HepG2 (cell line): ENCODE data around the gene SLC25A14. TPM values are rescaled to one million over a fixed set of nuclear protein-coding genes. Genes with fewer than 3 reads are reported as not detected.
"Not testable (repeated sequence)": the region's sequence is repeated elsewhere in the genome, so short reads cannot be mapped to it uniquely, and the experiment has no call there.

ENCODE experiments used
- ATAC-seq: fragments of 200-7000 bp; cut with Tn5 transposase; 3 replicates; pipeline ENCODE4 v1.9.1; 2020; ENCODE audit warnings: mild to moderate bottlenecking, moderate library complexity
- BruUV-seq: library from RNA; stranded (reverse); fragments of 400-500 nt; replicated peaks from 2 replicates; lab custom pipeline; 2021; lab: Mats Ljungman, UMichigan
- CTCF ChIA-PET: fragments of 300-600 bp; formaldehyde crosslinking; extraction: SDS; loops from one replicate; lab custom pipeline; 2021; ENCODE audit warnings: low total read pairs, inconsistent platforms, low intra/inter-chr PET ratio; lab: Yijun Ruan, JAX
- POLR2A ChIA-PET: fragments of 350-600 bp; sonication (Branson Sonifier 250); formaldehyde crosslinking; loops from one replicate; lab custom pipeline; 2020; ENCODE audit warnings: antibody characterized with exemption, inconsistent platforms; lab: Yijun Ruan, JAX
- DNase-seq: peaks from one replicate; pipeline ENCODE4 v3.0.0-alpha.2; 2015; ENCODE audit warnings: low spot score
- FAIRE-seq: peaks from 3 replicates; lab custom pipeline; 2011; peaks lifted over from hg19 to GRCh38; lab: Jason Lieb, UNC
- H2AFZ ChIP-seq: one replicate; pipeline ENCODE4 v1.6.1; 2011; ENCODE audit warnings: low read length, inconsistent platforms
- H3K27ac ChIP-seq: fragments of 300-600 bp; 3 replicates; pipeline ENCODE4 v1.8.0; 2011; ENCODE audit warnings: mixed run types, mild to moderate bottlenecking, mixed read lengths, low read length, inconsistent platforms; ENCODE audit not compliant: insufficient read depth; ENCODE audit errors: extremely low read length
- H3K27me3 ChIP-seq, 2 experiments: fragments of 200-600 bp in 1 of 2; 2 replicates in 1 of 2; 3 replicates in 1 of 2; pipeline versions ENCODE4 v1.6.0 to v1.8.0; 2011; ENCODE audit warnings: low read length in 2 of 2, mild to moderate bottlenecking in 2 of 2, moderate library complexity in 2 of 2, inconsistent platforms in 1 of 2; ENCODE audit not compliant: insufficient read depth in 2 of 2, control insufficient read depth in 1 of 2
- H3K36me3 ChIP-seq, 2 experiments: fragments of 200-600 bp in 1 of 2; replicated peaks in 1 of 2; 2 replicates in 1 of 2; 3 replicates in 1 of 2; pipeline versions ENCODE4 v1.5.1 to v1.8.0; 2011; ENCODE audit warnings: low read length in 2 of 2, inconsistent platforms in 1 of 2; ENCODE audit not compliant: insufficient read depth in 2 of 2, control insufficient read depth in 1 of 2
- H3K4me1 ChIP-seq: 2 replicates; pipeline ENCODE4 v1.5.1; 2012; ENCODE audit warnings: low read length, inconsistent platforms; ENCODE audit not compliant: insufficient read depth
- H3K4me2 ChIP-seq: 2 replicates; pipeline ENCODE4 v1.6.0; 2011; ENCODE audit warnings: low read depth, low read length, inconsistent platforms
- H3K4me3 ChIP-seq, 3 experiments: fragments of 200-600 bp in 1 of 3; sonication (generic), shearing (Covaris generic) in 1 of 3; replicated peaks in 1 of 3; 2 replicates each; pipeline ENCODE4 v1.5.1; 2011 to 2016; ENCODE audit warnings: low read length in 3 of 3, inconsistent platforms in 2 of 3, low read depth in 2 of 3, mild to moderate bottlenecking in 2 of 3, control low read depth in 1 of 3, mixed read lengths in 1 of 3; ENCODE audit not compliant: insufficient read depth in 1 of 3
- H3K79me2 ChIP-seq: one replicate; pipeline ENCODE4 v1.6.1; 2011; ENCODE audit warnings: low read length, inconsistent platforms; ENCODE audit not compliant: insufficient read depth
- H3K9ac ChIP-seq: 2 replicates; pipeline ENCODE4 v1.6.0; 2011; ENCODE audit warnings: mild to moderate bottlenecking, low read depth, low read length, inconsistent platforms; ENCODE audit not compliant: insufficient read depth
- H3K9me3 ChIP-seq: 2 replicates; pipeline ENCODE4 v1.5.1; 2012; ENCODE audit warnings: mild to moderate bottlenecking, low read length
- H4K20me1 ChIP-seq: 2 replicates; pipeline ENCODE4 v1.6.0; 2011; ENCODE audit warnings: inconsistent platforms, mild to moderate bottlenecking, low read length, moderate library complexity; ENCODE audit not compliant: insufficient read depth
- HDAC1 ChIP-seq: sonication (generic); formaldehyde crosslinking; IDR thresholded peaks from 2 replicates; pipeline ENCODE4 v1.5.1; 2020; ENCODE audit warnings: mild to moderate bottlenecking, missing genetic modification reagents
- HMGXB4 ChIP-seq, 2 experiments: sonication (generic) in 1 of 2; formaldehyde crosslinking in 1 of 2; IDR thresholded peaks; 2 replicates each; pipeline versions ENCODE4 v1.4.0 to v1.6.1; 2018 to 2020; ENCODE audit warnings: missing genetic modification reagents in 2 of 2, borderline replicate concordance in 1 of 2, low read depth in 1 of 2, mild to moderate bottlenecking in 1 of 2, missing biosample characterization in 1 of 2
- NR2F6 ChIP-seq, 2 experiments: IDR thresholded peaks; 2 replicates each; pipeline ENCODE4 v1.6.1; 2016; ENCODE audit warnings: antibody characterized with exemption in 1 of 2, mild to moderate bottlenecking in 1 of 2
- ZFP36L2 ChIP-seq: sonication (generic); formaldehyde crosslinking; IDR thresholded peaks from 2 replicates; pipeline ENCODE4 v1.4.0; 2020; ENCODE audit warnings: missing genetic modification reagents
- ZNF777 ChIP-seq: sonication (generic); formaldehyde crosslinking; IDR thresholded peaks from 2 replicates; pipeline ENCODE4 v1.4.0; 2020; ENCODE audit warnings: missing genetic modification reagents
- WGBS: methylation state at CpG from one replicate; pipeline ENCODE4 v1.1.6; 2017; ENCODE audit warnings: low lambda C conversion rate; 5-methylcytosine and 5-hydroxymethylcytosine counted together
- in situ Hi-C: cut with HindIII; loops from 2 replicates; pipeline ENCODE4 v1.10.0; 2017; ENCODE audit warnings: low pct_unique_long_range_greater_than_20kb; ENCODE audit not compliant: extremely low pct_ligation_motif_present
- intact Hi-C: fragments of 100-400 bp; cut with micrococcal nuclease; formaldehyde crosslinking; loops from one replicate; pipeline ENCODE4 v1.10.0; 2022; ENCODE audit not compliant: unreplicated experiment
- polyA plus RNA-seq, 8 experiments: library from polyadenylated mRNA; depleted of rRNA in 3 of 8; stranded (reverse) in 7 of 8; unstranded in 1 of 8; fragments of >200 nt; fragmentation: Illumina TruSeq in 4 of 8; extraction: Trizol in 4 of 8; gene quantifications; 2 replicates each; pipeline versions ENCODE4 v1.2.1 to v1.2.3, GENCODE V29; 2011 to 2016; ENCODE audit warnings: low read depth in 4 of 8, missing spikeins in 1 of 8, mixed read lengths in 1 of 8; ENCODE audit not compliant: insufficient read depth in 1 of 8
- total RNA-seq, 5 experiments: library from RNA; depleted of rRNA; stranded (reverse); fragments of >200 nt; fragmentation: Illumina TruSeq; extraction: Trizol; gene quantifications; 2 replicates each; pipeline ENCODE4 v1.2.3, GENCODE V29; 2016; ENCODE audit warnings: low read depth in 1 of 5
- TF ChIP-seq, protein P1 (sequence below): sonication (generic); formaldehyde crosslinking; IDR thresholded peaks from 2 replicates; pipeline ENCODE4 v1.4.0; 2020; ENCODE audit warnings: missing genetic modification reagents

SLC25A14 gene
- total and polyA plus RNA-seq, 2 of the 13 experiments (the other 11 are each of a cell fraction or from before 2014, with no cell fraction given), result 14.0 to 15.6 TPM

DNA sequence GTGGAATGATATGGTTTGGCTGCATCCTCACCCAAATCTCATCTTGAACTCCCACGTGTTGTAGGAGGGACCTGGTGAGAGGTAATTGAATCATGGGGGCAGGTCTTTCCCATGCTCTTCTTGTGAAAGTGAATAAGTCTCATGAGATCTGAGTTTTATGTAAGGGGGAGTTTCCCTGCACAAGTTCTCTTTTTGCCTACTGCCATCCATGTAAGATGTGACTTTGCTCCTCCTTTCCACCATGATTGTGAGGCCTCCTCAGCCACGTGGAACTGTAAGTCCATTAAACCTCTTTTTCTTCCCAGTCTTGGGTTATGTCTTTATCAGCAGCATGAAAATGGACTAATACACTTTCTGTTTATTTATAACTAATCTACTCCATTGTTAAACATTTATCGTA is 19.8 kb upstream of the SLC25A14 start:
- H3K4me1 ChIP-seq, DNase-seq, H3K27ac ChIP-seq, H3K27me3 ChIP-seq, ATAC-seq, H3K36me3 ChIP-seq, in situ Hi-C loops, H2AFZ ChIP-seq, H3K4me3 ChIP-seq, CTCF ChIA-PET, BruUV-seq, H3K79me2 ChIP-seq, H3K9ac ChIP-seq, intact Hi-C loops, H3K9me3 ChIP-seq, H3K4me2 ChIP-seq, POLR2A ChIA-PET, H4K20me1 ChIP-seq, FAIRE-seq: not testable (repeated sequence)
- WGBS, result 41% methylated on average over 3 of the region's 3 CpGs

DNA sequence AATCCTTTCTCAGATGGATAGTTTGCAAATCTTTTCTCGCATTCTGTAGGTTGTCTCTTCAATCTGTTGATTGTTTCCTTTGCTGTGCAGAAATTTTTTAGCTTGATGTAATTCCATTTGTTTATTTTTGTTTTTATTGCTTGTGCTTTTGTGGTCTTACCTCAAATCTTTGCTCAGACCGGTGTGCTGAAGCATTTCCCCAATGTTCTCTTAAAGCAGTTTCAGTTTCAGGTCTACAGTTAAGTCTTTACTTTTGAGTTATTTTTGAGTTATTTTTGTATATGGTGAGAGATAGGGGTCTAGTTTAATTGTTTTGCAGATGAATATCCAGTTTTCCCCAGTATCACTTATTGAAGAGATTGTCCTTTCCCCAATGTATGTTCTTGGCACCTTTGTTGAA is 18.2 kb upstream of the SLC25A14 start:
- H3K27ac ChIP-seq, result no peak overlapping the region
- POLR2A ChIA-PET, result no interaction called here
- TF ChIP-seq HDAC1 (CRISPR knock-in tag), result no peak
- H3K9ac ChIP-seq, result no peak overlapping the region
- no peaks in the 10 kb centered on the region for H3K79me2 ChIP-seq
- no peaks in the 10 kb centered on the region for H3K9me3 ChIP-seq
- no peaks in the 10 kb centered on the region for H3K36me3 ChIP-seq
- H3K4me1 ChIP-seq, result no peaks in the 10 kb centered on the region
- 82% methylated on average over 2 of the region's 2 CpGs for WGBS
- ATAC-seq (no peak), FAIRE-seq (no peak), DNase-seq (no peak)
- H2AFZ ChIP-seq, result no peak overlapping the region
- no peaks in the 10 kb centered on the region for H4K20me1 ChIP-seq
- in situ Hi-C loops, result no loop called here
- no peaks in the 10 kb centered on the region for H3K27me3 ChIP-seq
- BruUV-seq, result no TSS peak
- H3K4me2 ChIP-seq, result no peak overlapping the region
- CTCF ChIA-PET, result no interaction called here
- intact Hi-C loops, result no loop called here
- H3K4me3 ChIP-seq, result no peak overlapping the region

DNA sequence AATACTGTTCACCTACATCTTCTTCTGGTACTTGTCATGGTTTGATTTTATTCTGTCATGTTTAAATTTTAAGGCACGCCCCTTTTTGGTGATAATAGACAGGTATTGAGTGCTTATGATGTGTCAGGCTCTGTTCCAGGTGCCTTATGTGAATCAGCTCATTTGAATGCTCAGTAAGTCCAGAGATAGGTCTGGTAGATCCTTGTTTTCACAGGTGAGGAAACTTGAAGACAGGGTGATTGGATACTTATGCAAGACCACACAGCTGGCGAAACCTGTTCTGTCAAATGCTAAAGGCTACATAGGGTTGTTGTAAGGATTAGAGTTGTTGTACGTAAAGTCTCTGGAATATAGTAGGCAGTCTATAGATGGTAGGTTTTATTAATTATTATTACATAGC is 9.6 kb upstream of the SLC25A14 start:
- DNase-seq, result no peak
- no peak overlapping the region for H2AFZ ChIP-seq
- CTCF ChIA-PET, result interaction anchor here (1.2 kb wide), 1 partner anchor 587 kb away, joined by 4 read pairs; no protein-coding TSS in a partner anchor
- BruUV-seq, result no TSS peak
- no peak for FAIRE-seq
- no peaks in the 10 kb centered on the region for H4K20me1 ChIP-seq
- in situ Hi-C loops, result no loop called here
- H3K4me1 ChIP-seq, result peaks cover 35% of the 10 kb centered on the region
- TF ChIP-seq NR2F6 (IDR thresholded peaks at IDR 0.05) (no peak), NR2F6 (CRISPR knock-in tag; IDR thresholded peaks at IDR 0.05) (no peak), HMGXB4 (CRISPR knock-in tag; IDR thresholded peaks at IDR 0.05; ENCODE audit: borderline replicate concordance in 1 of 2, low read depth in 1 of 2) (no peak), ZFP36L2 (CRISPR knock-in tag) (no peak), ZNF777 (CRISPR knock-in tag) (no peak)
- TF ChIP-seq, protein P1, sequence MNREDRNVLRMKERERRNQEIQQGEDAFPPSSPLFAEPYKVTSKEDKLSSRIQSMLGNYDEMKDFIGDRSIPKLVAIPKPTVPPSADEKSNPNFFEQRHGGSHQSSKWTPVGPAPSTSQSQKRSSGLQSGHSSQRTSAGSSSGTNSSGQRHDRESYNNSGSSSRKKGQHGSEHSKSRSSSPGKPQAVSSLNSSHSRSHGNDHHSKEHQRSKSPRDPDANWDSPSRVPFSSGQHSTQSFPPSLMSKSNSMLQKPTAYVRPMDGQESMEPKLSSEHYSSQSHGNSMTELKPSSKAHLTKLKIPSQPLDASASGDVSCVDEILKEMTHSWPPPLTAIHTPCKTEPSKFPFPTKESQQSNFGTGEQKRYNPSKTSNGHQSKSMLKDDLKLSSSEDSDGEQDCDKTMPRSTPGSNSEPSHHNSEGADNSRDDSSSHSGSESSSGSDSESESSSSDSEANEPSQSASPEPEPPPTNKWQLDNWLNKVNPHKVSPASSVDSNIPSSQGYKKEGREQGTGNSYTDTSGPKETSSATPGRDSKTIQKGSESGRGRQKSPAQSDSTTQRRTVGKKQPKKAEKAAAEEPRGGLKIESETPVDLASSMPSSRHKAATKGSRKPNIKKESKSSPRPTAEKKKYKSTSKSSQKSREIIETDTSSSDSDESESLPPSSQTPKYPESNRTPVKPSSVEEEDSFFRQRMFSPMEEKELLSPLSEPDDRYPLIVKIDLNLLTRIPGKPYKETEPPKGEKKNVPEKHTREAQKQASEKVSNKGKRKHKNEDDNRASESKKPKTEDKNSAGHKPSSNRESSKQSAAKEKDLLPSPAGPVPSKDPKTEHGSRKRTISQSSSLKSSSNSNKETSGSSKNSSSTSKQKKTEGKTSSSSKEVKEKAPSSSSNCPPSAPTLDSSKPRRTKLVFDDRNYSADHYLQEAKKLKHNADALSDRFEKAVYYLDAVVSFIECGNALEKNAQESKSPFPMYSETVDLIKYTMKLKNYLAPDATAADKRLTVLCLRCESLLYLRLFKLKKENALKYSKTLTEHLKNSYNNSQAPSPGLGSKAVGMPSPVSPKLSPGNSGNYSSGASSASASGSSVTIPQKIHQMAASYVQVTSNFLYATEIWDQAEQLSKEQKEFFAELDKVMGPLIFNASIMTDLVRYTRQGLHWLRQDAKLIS (CRISPR knock-in tag), result no peak
- TF ChIP-seq, all 625 proteins: peak for 0
- Histone ChIP-seq H3K9me3 (no peaks in the 10 kb centered on the region), H3K4me2 (no peak overlapping the region), H3K27me3 (no peaks in the 10 kb centered on the region), H3K4me3 (no peak overlapping the region), H3K27ac (no peak overlapping the region), H3K36me3 (no peaks in the 10 kb centered on the region), H3K79me2 (no peaks in the 10 kb centered on the region), H3K9ac (no peak overlapping the region)
- WGBS, result 48% methylated on average over 3 of the region's 3 CpGs
- POLR2A ChIA-PET, result no interaction called here
- intact Hi-C loops, result no loop called here
- no peak for ATAC-seq
